ENCODE data around the gene SOSTDC1.

Gene SOSTDC1

DNA sequence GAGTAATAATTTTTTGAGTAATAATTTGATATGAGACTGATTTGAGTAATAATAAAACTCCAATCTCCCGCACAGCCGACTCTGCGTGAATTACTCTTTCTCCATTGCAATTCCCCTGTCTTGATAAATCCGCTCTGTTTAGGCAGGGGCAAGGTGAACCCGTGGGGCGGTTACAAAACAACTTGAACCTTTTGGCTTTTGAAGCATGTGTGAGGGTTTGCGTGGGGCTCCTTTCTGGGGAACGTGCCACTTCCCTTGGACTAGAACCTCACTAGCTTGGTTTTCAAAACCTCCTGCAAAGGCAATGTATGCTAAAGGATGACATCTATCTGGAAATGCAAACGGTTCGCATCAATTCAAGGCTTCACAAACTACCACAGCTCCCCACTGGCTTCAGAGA, 45.7 kb downstream of the SOSTDC1 start:
- DNase-seq (ENCODE audit: low spot score), result no peak

- no peak for DNase-seq (ENCODE audit: low spot score)
These were observed 46.4 kb downstream of the SOSTDC1 start for GRCh38 chr7:16419126-16419525.

- no peak for DNase-seq (ENCODE audit: low spot score)
These were observed 47.6 kb downstream of the SOSTDC1 start for GRCh38 chr7:16417906-16418305.

- DNase-seq (ENCODE audit: low spot score), result no peak
These were observed 49.0 kb downstream of the SOSTDC1 start for GRCh38 chr7:16416289-16417282.

GRCh38 chr7:16412274-16413254, 53.0 kb downstream of the SOSTDC1 start:
- DNase-seq (ENCODE audit: low spot score), result no peak
